ENCODE results near the gene ZSCAN22.

The ZSCAN22 gene

GRCh38 chr19:58317476-58318072 lies 9.2 kb upstream of the ZSCAN22 start:
- DNase-seq (ENCODE audit: low read depth): no peak
- H3K4me3 ChIP-seq (ENCODE audit: low read length): no peak overlapping the region
- TF ChIP-seq CTCF (conservative IDR thresholded peaks at IDR 0.05; ENCODE audit: low read depth, low read length): no peak

GRCh38 chr19:58318297-58318696 lies 8.5 kb upstream of the ZSCAN22 start:
- TF ChIP-seq CTCF (conservative IDR thresholded peaks at IDR 0.05; ENCODE audit: low read depth, low read length): no peak
- no peak for DNase-seq (ENCODE audit: low read depth)
- no peak overlapping the region for H3K4me3 ChIP-seq (ENCODE audit: low read length)

GRCh38 chr19:58319241-58319640 lies 7.6 kb upstream of the ZSCAN22 start:
- DNase-seq (ENCODE audit: low read depth): no peak
- TF ChIP-seq CTCF (conservative IDR thresholded peaks at IDR 0.05; ENCODE audit: low read depth, low read length): no peak
- H3K4me3 ChIP-seq (ENCODE audit: low read length): no peak overlapping the region

- DNase-seq (ENCODE audit: low read depth): no peak
- H3K4me3 ChIP-seq (ENCODE audit: low read length): peak overlapping the region; percentile 96
- TF ChIP-seq CTCF (conservative IDR thresholded peaks at IDR 0.05; ENCODE audit: low read depth, low read length): no peak
Measured at GRCh38 chr19:58325311-58326022, 1.3 kb upstream of the ZSCAN22 start.

- DNase-seq (ENCODE audit: low read depth): no peak
- no peak for TF ChIP-seq CTCF (conservative IDR thresholded peaks at IDR 0.05; ENCODE audit: low read depth, low read length)
Measured at GRCh38 chr19:58326501-58326913, 287 bp upstream of the ZSCAN22 start.

GRCh38 chr19:58328999-58329398 lies 2.2 kb downstream of the ZSCAN22 start:
- no peak for DNase-seq (ENCODE audit: low read depth)
- H3K4me3 ChIP-seq (ENCODE audit: low read length): no peak overlapping the region
- TF ChIP-seq CTCF (conservative IDR thresholded peaks at IDR 0.05; ENCODE audit: low read depth, low read length): peak; percentile 22

More at GRCh38 chr19:58326501-58326913, 287 bp upstream of the ZSCAN22 start:
- H3K4me3 ChIP-seq (ENCODE audit: low read length): peak overlapping the region; percentile 96

- no peak for TF ChIP-seq CTCF (conservative IDR thresholded peaks at IDR 0.05; ENCODE audit: low read depth, low read length)
- peak; percentile 51 for DNase-seq (ENCODE audit: low read depth)
- H3K4me3 ChIP-seq (ENCODE audit: low read length): no peak overlapping the region
Measured at GRCh38 chr19:58330458-58330857, 3.7 kb downstream of the ZSCAN22 start.

Measured in retinal pigment epithelial cell (primary cell).